K562 (cell line): ENCODE measurements around the gene APOM. TPM values are rescaled to one million over a fixed set of nuclear protein-coding genes. Genes with fewer than 3 reads are reported as not detected.

Experiments
- ARID1B ChIP-seq: fragments of 450-650 bp; IDR thresholded peaks from 2 replicates; pipeline ENCODE4 v1.6.1; 2016; ENCODE audit warnings: antibody characterized with exemption, mild to moderate bottlenecking, inconsistent platforms
- BRD4 ChIP-seq: fragments of 200-600 bp; sonication (generic); IDR thresholded peaks from 2 replicates; pipeline ENCODE4 v1.6.1; 2017; ENCODE audit warnings: inconsistent platforms
- CBX1 ChIP-seq: sonication (generic); IDR thresholded peaks from 2 replicates; pipeline ENCODE4 v1.6.1; 2016; ENCODE audit warnings: antibody characterized with exemption, low read depth, mild to moderate bottlenecking
- FOSL1 ChIP-seq: fragments of 200-800 bp; sonication (Bioruptor generic); conservative IDR thresholded peaks from 2 replicates; pipeline ENCODE4 v1.6.1; 2016; ENCODE audit warnings: missing genetic modification characterization, missing compliant biosample characterization
- GABPA ChIP-seq: fragments of 200-800 bp; sonication (Bioruptor generic); conservative IDR thresholded peaks from 2 replicates; pipeline ENCODE4 v1.6.1; 2016; ENCODE audit warnings: low read depth, missing genetic modification characterization, missing compliant biosample characterization
- GABPB2 ChIP-seq: fragments of 250-450 bp; sonication (Bioruptor Pico); conservative IDR thresholded peaks from 2 replicates; pipeline ENCODE4 v1.5.1; 2021; ENCODE audit warnings: mild to moderate bottlenecking
- GATA2 ChIP-seq: sonication (generic); formaldehyde crosslinking; IDR thresholded peaks from 2 replicates; pipeline ENCODE4 v1.4.0; 2020; ENCODE audit warnings: mild to moderate bottlenecking, missing genetic modification reagents
- GTF2B ChIP-seq: IDR thresholded peaks from 2 replicates; pipeline ENCODE4 v1.6.1; 2011; ENCODE audit not compliant: insufficient read length; ENCODE audit errors: extremely low read depth
- MEF2D ChIP-seq: conservative IDR thresholded peaks from 2 replicates; pipeline ENCODE4 v1.6.1; 2016; ENCODE audit warnings: low read depth, missing genetic modification characterization, missing compliant biosample characterization
- MTF1 ChIP-seq: fragments of 250-450 bp; sonication (Bioruptor Pico); IDR thresholded peaks from 2 replicates; pipeline ENCODE4 v1.9.0; 2021; ENCODE audit warnings: moderate library complexity, mild to moderate bottlenecking, inconsistent platforms, borderline replicate concordance
- MXI1 ChIP-seq: IDR thresholded peaks from 2 replicates; pipeline ENCODE4 v1.6.1; 2011; ENCODE audit warnings: low read depth, mild to moderate bottlenecking, improper control_type of control experiment, low read length
- NFRKB ChIP-seq: fragments of 450-650 bp; IDR thresholded peaks from 2 replicates; pipeline ENCODE4 v1.6.1; 2016; ENCODE audit warnings: low read depth
- POLR2AphosphoS2 ChIP-seq: IDR thresholded peaks from 2 replicates; pipeline ENCODE4 v1.6.1; 2012; ENCODE audit warnings: low read length, improper control_type of control experiment
- POLR2G ChIP-seq: fragments of 200-400 bp; formaldehyde crosslinking; IDR thresholded peaks from 2 replicates; pipeline ENCODE4 v1.6.1; 2017; ENCODE audit warnings: low read depth, mild to moderate bottlenecking, antibody characterized with exemption, low read length, moderate library complexity
- SIN3A ChIP-seq, 2 experiments: fragments of 150-350 bp in 1 of 2; IDR thresholded peaks; 2 replicates each; pipeline ENCODE4 v1.6.1; 2011 to 2016; ENCODE audit warnings: borderline replicate concordance in 2 of 2, low read depth in 2 of 2, low read length in 2 of 2, mild to moderate bottlenecking in 2 of 2, moderate library complexity in 2 of 2; ENCODE audit not compliant: control insufficient read depth in 1 of 2
- TEAD2 ChIP-seq: fragments of 450-650 bp; IDR thresholded peaks from 2 replicates; pipeline ENCODE4 v1.6.1; 2016; ENCODE audit warnings: missing genetic modification characterization, control low read depth, missing compliant biosample characterization
- TRIM24 ChIP-seq, 2 experiments: fragments of 450-650 bp; IDR thresholded peaks; 2 replicates each; pipeline ENCODE4 v1.6.1; 2016
- ZBTB43 ChIP-seq: sonication (generic); formaldehyde crosslinking; IDR thresholded peaks from 2 replicates; pipeline ENCODE4 v1.8.0; 2023; ENCODE audit warnings: mild to moderate bottlenecking, missing genetic modification reagents
- ZHX1 ChIP-seq: fragments of 150-350 bp; conservative IDR thresholded peaks from 2 replicates; pipeline ENCODE4 v1.6.1; 2014; ENCODE audit warnings: low read length
- ZNF175 ChIP-seq: fragments of 200-800 bp; sonication (Bioruptor generic); IDR thresholded peaks from 2 replicates; pipeline ENCODE4 v1.6.1; 2016; ENCODE audit warnings: low read depth, mild to moderate bottlenecking, missing genetic modification characterization, missing compliant biosample characterization
- ZNF224 ChIP-seq: sonication (generic); formaldehyde crosslinking; IDR thresholded peaks from 2 replicates; pipeline ENCODE4 v1.8.0; 2022; ENCODE audit warnings: mild to moderate bottlenecking, missing genetic modification reagents
- ZNF324 ChIP-seq: fragments of 250-450 bp; sonication (Bioruptor Pico); IDR thresholded peaks from 2 replicates; pipeline ENCODE4 v1.4.0; 2020; ENCODE audit warnings: mild to moderate bottlenecking
- ZNF354B ChIP-seq: fragments of 250-450 bp; sonication (Bioruptor Pico); IDR thresholded peaks from 2 replicates; pipeline ENCODE4 v1.4.0; 2020
- ZNF561 ChIP-seq: fragments of 450-650 bp; formaldehyde crosslinking; conservative IDR thresholded peaks from 2 replicates; pipeline ENCODE4 v1.4.0; 2020; ENCODE audit warnings: mild to moderate bottlenecking, moderate library complexity
- ZNF589 ChIP-seq: fragments of 200-800 bp; sonication (Bioruptor generic); IDR thresholded peaks from 2 replicates; pipeline ENCODE4 v1.6.1; 2016; ENCODE audit warnings: low read depth, missing genetic modification characterization, missing compliant biosample characterization
- polyA plus RNA-seq, 8 experiments: library from polyadenylated mRNA; depleted of rRNA in 4 of 8; stranded (reverse) in 5 of 8; unstranded in 3 of 8; fragments of >200 nt; fragmentation: Nextera tagmentation in 2 of 8; fragmentation: Illumina TruSeq in 1 of 8; extraction: Ambion mirVana in 2 of 8; extraction: Trizol in 1 of 8; gene quantifications; 2 replicates each; pipeline versions ENCODE4 v1.2.1 to v1.2.3, GENCODE V29; 2011 to 2014; ENCODE audit warnings: inconsistent platforms in 1 of 8, missing spikeins in 1 of 8
- total RNA-seq, 7 experiments: library from RNA; depleted of rRNA in 6 of 7; stranded (reverse); fragments of >200 nt in 6 of 7; fragmentation: Illumina TruSeq in 2 of 7; extraction: Trizol in 2 of 7; gene quantifications; 2 replicates each; pipeline versions ENCODE4 v1.2.1 to v1.2.3, GENCODE V29; 2011 to 2021; ENCODE audit warnings: low replicate concordance in 1 of 7

APOM gene
- total and polyA plus RNA-seq, 9 of the 15 experiments (the other 6 are each of a cell fraction or from before 2014, with no cell fraction given) = 5.7 to 24.3 (median 10.4) TPM

GRCh38 chr6:31702819-31703716 lies 47.4 kb downstream of the APOM start, which contains the start of gene ABHD16A (continued):
- TF ChIP-seq ZNF224 (CRISPR knock-in tag) (no peak), ZNF354B (CRISPR knock-in tag) (no peak), TRIM24 (IDR thresholded peaks at IDR 0.05) (peak; percentile 16 to 61; a peak in 2 of 4 replicates), ZHX1 (no peak), ZNF561 (CRISPR knock-in tag) (no peak), NFRKB (peak; percentile 80), CBX1 (peak; percentile 55; the same call in 1 of the 2 replicates), GATA2 (CRISPR knock-in tag) (peak; percentile 80), POLR2AphosphoS2 (peak; percentile 54; the same call in 1 of the 2 replicates), ZNF175 (CRISPR knock-in tag) (peak; percentile 78), ZBTB43 (no peak; the same call in 1 of the 2 replicates), GABPB2 (CRISPR knock-in tag) (no peak), SIN3A (IDR thresholded peaks at IDR 0.05; ENCODE audit: borderline replicate concordance in 2 of 2, control insufficient read depth in 1 of 2, low read depth in 2 of 2, low read length in 2 of 2) (peak; percentile 71 to 95), MTF1 (CRISPR knock-in tag) (no peak), GABPA (peak; percentile 80), TEAD2 (tag) (no peak; the same call in 1 of the 2 replicates), GTF2B (peak; percentile 45), ARID1B (peak; percentile 71), MEF2D (tag) (no peak), POLR2G (peak; percentile 98), ZNF589 (0 out of 2 replicates have a peak, but pooled peaks have one; percentile 76), BRD4 (peak; percentile 89), ZNF324 (CRISPR knock-in tag) (no peak; the same call in 1 of the 2 replicates), FOSL1 (tag) (peak; percentile 62; the same call in 1 of the 2 replicates), MXI1 (peak; percentile 97)
